HG02642 (cell line): Measurements from ENCODE around the gene LPIN1.
A peak's percentile ranks its signal among the peaks of the same experiment; 100 is the strongest.
"Not testable (repeated sequence)": the region's sequence is repeated elsewhere in the genome, so short reads cannot be mapped to it uniquely, and the experiment has no call there.

Experiments
- ATAC-seq: cut with Tn5 transposase; IDR thresholded peaks from one replicate; pipeline ENCODE4 v1.9.1; 2021; ENCODE audit warnings: mild to moderate bottlenecking; ENCODE audit not compliant: unreplicated experiment, poor library complexity

LPIN1 gene

DNA sequence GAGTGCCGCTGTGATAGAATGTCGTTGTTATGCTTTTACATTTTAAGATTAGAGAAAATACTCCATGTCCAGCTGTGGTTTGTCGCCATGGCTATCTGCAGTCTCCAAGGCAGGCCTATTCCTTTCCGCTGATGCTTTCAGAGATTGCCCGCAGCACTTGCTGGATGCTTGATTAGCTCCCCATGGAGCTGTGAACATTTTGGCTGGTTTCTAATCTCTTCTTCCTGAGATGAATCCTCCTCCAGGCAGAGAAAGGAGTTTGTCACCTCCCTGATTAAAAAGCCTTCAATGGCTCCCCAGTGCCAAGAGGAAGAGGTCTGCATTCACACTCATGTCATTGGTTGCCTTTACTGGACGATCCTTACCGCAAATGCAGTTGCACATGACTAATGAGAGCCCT is 32.6 kb upstream of the LPIN1 start:
- no peak for ATAC-seq

DNA sequence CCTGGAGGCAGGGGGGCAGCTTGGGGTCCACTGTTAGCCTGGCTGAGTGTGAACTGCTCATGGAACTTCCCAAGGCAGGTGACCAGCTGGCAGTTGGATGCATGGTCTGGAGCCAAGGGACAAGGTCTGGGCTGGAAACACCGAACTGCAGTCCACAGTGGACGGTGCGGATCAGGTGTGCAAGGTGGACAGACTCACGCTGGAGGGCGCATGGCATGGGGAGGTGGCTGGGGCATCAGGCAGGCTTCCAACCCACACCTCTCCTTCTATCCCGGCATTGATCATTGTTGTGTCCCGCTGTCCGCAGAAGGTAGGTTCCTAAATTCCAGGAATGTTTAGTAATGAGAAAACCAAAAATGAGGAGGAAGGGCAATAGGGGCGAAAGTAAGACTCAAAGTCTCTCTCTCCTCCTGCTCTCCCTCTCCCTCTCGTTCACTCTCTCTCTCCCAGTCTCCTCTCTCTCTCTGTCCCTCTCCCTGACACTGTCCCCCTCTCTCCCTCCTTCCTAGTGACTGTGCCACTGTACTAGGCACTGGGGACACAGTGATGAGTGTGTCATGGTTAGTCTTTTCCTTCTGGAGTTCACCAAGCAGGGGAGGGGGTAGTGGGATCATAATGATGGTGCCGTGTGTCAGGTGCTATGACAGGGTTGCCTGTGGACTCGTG is 30.3 kb upstream of the LPIN1 start:
- ATAC-seq, result no peak

- ATAC-seq, result no peak
Observed at GRCh38 chr2:11716689-11717321, 29.6 kb upstream of the LPIN1 start.

- ATAC-seq, result no peak
Observed at GRCh38 chr2:11717623-11718022, 28.8 kb upstream of the LPIN1 start.

DNA sequence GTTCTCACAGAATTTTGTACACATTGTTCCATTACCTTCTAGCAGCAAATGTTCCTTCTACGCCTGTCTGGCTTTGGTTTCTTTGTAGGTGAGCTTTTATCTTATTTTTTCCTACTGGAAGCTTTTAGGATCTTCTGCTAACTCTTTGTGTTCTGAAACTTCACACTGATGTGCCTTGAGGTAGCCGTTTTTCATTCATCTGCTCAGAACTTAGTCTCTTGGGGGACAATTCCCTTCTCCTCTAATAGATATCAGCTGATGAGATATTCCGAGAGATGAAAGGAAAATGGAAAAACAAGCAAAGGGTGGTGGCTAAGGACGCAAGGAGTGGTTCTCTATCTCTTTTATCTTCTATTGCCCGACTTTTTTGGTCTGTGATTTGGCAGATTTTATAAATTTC is 27.8 kb upstream of the LPIN1 start:
- ATAC-seq, result no peak

DNA sequence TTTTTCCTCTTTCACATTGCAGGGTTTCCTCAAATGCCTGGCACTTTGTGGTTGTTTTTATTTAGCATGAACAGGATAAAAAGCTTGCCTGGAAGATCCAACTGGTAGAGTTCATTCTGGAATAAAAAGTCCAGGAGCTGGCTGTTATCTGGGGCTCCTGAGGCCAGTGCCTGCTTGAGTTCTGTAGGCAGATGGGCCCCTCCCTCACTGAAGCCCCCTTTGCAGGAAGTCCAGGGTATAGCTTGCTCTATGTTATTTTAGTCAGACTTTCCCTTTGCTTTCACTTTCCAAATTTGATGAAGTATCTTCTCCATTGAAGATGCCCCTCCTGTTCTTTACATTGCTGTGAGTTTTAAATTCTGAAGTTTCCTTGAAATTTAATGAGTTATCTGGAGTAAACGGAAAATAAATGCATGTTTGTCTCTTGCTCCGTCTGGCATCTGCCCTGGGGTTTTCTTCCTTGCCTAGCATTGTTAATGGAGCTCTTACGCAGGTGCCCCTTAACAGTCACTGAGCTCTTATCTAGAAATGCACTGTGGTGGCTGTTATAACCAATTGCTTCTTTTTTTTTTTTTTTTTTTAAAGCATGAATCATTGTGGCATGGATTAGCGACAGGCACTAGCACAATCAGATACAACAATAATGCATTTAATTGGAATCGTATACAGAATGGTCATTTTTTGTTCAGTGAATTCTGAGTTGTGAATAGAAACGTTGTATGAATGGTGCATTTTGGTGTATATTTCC is 27.0 kb upstream of the LPIN1 start:
- ATAC-seq, result no peak

DNA sequence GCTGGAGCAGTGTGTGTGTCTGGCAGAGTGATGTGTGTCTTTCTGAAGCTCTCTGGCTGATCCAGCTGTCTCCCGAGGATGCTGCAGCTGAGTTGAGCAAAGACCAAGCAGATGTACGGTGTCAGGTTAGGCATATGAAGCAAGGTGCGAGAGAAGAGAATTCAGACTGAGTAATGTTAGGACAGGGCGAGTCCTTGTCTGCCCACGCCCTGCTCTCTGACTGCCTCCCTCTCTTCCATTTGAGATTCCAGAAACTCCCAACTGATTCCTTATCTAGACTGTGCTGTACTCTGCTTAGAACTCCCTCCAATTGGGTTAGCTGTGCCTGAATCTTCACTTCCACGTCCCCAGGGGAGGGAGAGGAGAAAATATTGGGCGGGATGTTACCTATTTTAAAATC is 25.7 kb upstream of the LPIN1 start:
- no peak for ATAC-seq

DNA sequence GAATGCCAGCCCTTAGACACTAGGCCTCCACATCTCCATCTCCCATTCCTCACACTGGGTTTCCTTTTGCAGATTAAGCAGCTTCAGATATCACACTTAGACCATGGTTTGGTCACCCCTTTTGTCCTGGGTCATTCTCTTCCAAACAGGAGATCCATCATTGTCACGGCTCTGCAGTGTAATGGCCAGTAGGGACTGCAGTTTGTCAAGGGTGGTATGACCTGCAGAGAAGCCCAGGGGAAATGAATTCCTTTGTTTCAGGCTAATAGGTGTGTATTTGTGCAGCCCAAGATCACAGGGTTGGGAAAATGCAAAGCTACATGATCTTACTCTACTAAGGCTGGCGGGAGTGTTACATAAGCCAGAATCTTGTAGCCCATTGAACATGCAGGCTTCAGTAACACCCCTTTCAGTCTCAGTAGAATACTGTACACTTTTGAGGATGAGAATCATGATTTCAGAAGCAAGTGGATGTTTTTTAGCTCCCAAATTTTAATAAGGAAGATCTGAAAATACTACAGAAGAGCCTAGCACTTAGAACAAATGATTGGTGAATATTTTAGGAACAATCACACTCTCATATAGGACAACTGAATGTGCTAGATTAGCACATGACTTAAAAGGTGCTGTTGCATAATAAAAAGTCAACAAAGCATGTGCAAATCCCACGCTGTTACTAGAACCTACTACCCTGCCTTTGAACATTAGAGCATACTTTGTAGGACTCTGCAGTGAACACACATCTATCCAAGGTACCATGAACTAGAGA is 24.0 kb upstream of the LPIN1 start:
- no peak for ATAC-seq

GRCh38 chr2:11723061-11723371 is 23.4 kb upstream of the LPIN1 start:
- no peak for ATAC-seq

GRCh38 chr2:11724151-11724550 is 22.3 kb upstream of the LPIN1 start:
- no peak for ATAC-seq

- ATAC-seq, result no peak
Observed at GRCh38 chr2:11726384-11726783, 20.0 kb upstream of the LPIN1 start.

DNA sequence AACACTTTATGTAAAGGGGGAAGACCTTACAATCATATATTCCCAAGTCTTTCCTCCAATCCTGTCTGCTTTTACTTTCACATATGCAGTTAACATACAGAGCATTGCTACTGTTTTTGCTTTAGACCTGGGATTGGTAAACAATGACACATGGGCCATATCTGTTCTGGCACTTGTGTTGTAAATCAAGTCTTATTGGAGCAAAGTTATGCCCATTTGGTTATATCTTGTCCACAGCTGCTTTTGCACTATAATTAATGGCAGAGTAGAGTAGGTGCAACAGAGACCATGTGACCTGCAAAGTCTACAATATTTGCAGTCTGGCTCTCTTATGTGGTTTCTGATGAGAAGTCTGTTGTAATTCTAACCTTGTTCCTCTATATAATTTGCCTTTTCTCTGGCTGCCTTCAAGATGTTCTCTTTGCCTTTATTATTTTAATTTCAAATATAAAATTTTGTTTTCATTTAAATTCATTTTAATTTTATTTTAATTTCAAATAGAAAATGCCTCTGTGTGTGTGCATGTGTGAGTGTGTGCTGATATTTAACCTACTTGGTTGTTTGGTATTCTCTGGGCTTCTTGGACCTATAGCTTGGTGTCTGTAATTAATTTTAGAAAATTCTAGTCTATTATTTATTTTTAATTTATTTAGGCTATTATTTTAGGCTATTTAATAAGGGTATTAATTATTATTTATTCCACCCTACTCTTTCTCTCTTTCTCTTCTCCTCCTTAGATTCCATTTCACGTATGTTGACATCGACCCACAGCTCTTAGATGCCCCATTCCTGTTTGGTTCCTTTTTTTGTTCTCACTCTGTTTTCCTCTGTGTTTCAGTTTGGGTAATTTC is 16.8 kb upstream of the LPIN1 start:
- ATAC-seq, result no peak

DNA sequence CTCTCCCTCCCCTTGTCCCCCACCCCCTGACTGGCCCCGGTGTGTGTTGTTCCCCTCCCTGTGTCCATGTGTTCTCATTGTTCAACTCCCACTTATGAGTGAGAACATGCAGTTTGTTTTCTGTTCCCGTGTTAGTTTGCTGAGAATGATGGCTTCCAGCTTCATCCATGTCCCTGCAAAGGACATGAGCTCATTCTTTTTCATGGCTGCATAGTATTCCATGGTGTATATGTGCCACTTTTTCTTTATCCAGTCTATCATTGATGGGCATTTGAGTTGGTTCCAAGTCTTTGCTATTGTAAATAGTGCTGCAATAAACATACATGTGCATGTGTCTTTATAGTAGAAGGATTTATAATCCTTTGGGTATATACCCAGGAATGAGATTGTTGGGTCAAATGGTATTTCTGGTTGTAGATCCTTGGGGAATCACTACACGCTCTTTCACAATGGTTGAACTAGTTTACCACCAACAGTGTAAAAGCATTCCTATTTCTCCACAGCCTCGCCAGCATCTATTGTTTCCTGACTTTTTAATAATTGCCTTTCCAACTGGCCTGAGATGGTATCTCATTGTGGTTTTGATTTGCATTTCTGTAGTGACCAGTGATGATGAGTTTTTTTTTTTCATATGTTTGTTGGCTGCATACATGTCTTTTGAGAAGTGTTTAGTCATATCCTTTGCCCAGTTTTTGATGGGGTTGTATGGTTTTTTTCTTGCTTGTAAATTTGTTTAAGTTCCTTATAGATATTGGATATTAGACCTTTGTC is 15.0 kb upstream of the LPIN1 start:
- not testable (repeated sequence) for ATAC-seq

DNA sequence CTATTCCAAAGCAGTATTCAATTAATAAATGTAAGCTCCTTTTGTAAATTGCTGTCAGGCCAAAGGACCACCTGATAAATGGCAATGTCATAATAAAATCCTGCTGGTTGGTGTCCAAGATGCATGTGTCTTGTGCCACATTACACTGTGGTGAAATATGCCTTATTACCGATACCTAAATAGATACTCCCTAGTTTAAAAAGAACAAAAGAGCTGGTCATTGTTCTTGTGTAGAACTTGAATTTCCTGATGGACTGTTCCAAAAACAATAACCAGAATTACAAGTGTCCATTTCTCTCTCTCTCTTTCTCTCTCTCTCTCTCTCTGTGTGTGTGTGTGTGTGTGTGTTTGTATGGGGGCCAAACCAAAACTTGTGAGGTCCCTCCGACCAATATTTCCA is 13.8 kb upstream of the LPIN1 start:
- ATAC-seq, result no peak

DNA sequence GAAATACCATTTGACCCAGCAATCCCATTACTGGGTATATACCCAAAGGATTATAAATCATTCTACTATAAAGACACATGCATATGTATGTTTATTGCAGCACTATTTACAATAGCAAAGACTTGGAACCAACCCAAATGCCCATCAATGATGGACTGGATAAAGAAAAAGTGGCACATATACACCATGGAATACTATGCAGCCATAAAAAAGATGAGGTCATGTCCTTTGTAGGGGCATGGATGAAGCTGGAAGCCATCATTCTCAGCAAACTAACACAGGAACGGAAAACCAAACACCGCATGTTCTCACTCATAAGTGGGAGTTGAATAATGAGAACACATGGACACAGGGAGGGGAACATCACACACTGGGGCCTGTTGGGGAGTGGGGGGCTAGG is 8.6 kb upstream of the LPIN1 start:
- not testable (repeated sequence) for ATAC-seq

DNA sequence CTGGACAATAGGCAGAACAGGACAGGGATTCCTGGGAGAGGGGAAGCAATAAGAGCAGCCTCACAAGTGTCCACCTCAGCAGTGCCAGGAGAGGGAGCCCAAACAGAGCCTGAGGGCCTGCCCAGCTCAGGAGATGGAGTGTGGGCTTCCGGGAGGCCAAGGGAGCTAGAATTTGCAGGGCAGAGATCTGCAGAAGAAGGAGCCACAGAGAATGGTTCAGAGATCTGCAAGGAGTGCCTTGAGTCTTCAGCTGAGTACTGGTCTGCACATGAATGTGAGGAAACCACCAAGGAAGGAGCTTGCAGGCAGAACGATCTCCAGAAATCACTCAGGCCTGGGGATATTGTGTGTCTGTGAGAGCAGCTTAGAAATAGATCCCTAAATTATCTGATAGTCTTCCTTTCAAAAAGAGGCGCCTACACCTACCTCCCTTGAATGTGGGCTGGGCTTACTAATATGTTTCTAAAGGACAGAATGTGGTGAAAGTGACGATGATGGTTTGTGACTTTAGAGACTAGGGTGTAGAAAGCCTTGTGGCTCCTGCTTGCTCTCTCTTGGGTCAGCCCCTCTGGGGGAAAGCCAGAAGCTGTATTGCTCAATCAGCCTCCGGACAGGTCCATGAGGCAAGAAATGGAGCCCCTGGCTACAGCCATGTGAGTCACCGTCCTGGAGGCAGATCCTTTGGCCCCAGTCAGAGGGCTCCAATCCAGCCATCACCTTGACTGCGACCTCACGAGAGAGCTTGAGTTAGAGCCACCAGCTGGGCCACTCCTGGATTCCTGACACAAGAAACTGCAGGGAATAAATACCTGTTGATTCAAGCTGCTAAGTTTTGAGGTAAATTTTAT is 7.6 kb upstream of the LPIN1 start:
- peak; percentile 68 for ATAC-seq

DNA sequence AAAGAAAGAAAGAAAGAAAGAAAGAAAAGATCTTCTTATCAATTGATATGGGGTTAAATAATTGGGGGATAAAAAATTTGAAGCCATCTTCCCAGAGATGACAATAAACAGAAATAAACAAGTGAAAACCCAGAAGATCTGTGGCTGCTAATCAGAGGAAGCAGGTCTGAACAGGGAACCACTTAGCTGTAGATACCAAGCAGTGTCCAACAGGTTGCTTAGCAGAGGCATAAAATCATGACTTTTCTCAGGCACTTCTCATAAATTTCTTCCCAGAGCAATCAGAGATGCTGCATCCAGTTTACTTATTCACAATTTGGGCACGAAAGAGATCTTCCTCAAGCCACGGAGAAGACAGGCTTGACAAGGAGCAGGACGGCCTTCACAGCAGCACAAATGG is 5.7 kb upstream of the LPIN1 start:
- no peak for ATAC-seq

DNA sequence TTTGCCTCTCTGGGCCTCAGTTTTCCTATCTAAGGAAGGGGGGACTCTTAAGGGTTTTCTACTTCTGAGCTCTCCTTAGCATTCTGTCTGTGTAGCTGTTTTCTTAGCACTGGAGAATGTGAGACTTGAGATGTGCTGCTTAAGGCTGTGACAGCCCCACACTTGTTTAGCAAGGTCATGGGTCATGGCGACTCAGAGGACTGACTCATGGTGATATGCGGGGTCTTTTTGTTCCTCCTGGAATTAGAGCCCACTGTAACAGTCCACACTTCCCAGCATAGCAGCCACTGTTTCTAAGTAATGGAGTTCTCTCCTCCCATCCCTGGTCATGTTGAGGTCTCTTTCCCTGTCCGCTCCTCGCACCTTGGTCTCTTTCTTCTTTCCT is 4.1 kb upstream of the LPIN1 start:
- no peak for ATAC-seq
